ENCODE results near the gene TRAPPC5.

The TRAPPC5 gene

GRCh38 chr19:7657131-7657751 is 23.4 kb upstream of the TRAPPC5 start:
- Histone ChIP-seq H3K27ac (peak overlapping the region; percentile 91), H3K4me3 (ENCODE audit: low read depth in 1 of 2, low read length in 1 of 2) (peak overlapping the region; percentile 48 to 55), H3K9me3 (no peaks in the 10 kb centered on the region), H3K36me3 (no peaks in the 10 kb centered on the region), H3K4me1 (ENCODE audit: control insufficient read depth in 1 of 2, insufficient read depth in 1 of 2, low read depth in 1 of 2, low read length in 1 of 2) (peaks cover 70 to 74% of the 10 kb centered on the region in 2 experiments), H3K27me3 (no peaks in the 10 kb centered on the region)
- no peak for TF ChIP-seq CTCF (IDR thresholded peaks at IDR 0.05)

DNA sequence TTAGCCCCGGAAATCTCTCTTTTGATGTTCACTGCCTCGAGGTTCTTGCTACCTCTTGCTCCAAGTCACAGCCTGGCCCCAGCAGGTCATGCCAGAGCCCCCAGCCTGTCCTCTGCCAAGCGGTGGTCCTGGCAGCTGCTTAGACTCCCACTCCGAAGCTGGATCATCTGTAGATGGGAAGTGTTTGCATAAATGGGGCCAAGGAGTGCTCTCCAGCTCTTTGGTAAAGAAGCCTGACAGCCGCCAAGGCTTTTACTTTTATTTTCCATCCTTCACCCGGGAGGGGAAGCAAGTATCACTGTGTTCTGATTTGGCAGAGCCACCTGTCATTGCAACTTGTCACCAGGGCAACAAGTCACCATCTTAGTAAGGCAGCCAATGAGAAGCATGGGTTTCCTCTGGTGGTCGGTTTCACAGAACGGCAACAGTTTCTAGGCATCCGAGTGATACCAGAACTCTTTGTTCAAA is 22.4 kb upstream of the TRAPPC5 start:
- Histone ChIP-seq H3K4me1 (ENCODE audit: control insufficient read depth in 1 of 2, insufficient read depth in 1 of 2, low read depth in 1 of 2, low read length in 1 of 2) (peaks cover 60 to 64% of the 10 kb centered on the region in 2 experiments), H3K9me3 (no peaks in the 10 kb centered on the region), H3K27ac (peak overlapping the region; percentile 91), H3K36me3 (no peaks in the 10 kb centered on the region), H3K27me3 (no peaks in the 10 kb centered on the region), H3K4me3 (ENCODE audit: low read depth in 1 of 2, low read length in 1 of 2) (peak overlapping the region; percentile 48 to 55)
- no peak for TF ChIP-seq CTCF (IDR thresholded peaks at IDR 0.05)

DNA sequence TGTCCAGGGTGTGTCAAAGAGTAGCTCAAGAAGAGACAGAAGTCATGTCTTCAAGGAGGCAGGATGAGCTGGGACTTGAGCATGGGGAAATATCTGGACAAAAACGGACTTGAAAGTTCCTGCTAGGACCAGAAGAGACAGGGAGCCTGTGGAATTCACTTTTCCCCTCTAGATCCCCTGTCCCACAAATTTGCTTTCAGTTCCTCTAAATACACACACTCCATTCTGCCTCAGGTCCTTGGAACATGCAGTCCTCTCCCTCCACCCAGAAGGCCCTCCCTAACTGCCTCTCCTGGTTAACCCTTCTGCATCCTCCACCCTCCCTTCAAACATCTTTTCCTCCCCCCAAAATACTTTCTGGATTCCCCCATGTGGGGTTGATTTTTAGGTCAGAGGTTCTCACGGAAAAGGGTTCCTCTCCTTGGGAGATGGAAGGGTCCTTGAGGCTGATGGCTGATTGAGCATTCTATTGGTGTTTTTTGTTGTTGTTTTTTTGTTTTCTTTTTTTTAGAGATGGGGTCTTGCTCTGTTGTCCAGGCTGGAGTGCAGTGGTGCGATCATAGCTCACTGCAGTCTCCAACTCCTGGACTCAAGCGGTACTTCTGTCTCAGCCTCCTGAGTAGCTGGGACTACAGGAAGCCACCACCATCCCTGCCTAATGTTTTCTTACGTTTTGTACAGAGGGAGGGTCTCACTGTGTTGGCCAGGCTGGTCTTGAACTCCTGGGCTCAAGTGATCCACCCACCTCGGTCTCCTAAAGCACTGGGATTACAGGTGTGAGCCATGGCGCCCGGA is 18.7 kb upstream of the TRAPPC5 start:
- TF ChIP-seq CTCF (IDR thresholded peaks at IDR 0.05): no peak
- H3K9me3 ChIP-seq: no peaks in the 10 kb centered on the region
- H3K27ac ChIP-seq: no peak overlapping the region
- no peaks in the 10 kb centered on the region for H3K27me3 ChIP-seq
- H3K4me3 ChIP-seq (ENCODE audit: low read depth in 1 of 2, low read length in 1 of 2): no peak overlapping the region
- H3K36me3 ChIP-seq: no peaks in the 10 kb centered on the region
- peaks cover 23 to 36% of the 10 kb centered on the region in 2 experiments for H3K4me1 ChIP-seq (ENCODE audit: control insufficient read depth in 1 of 2, insufficient read depth in 1 of 2, low read depth in 1 of 2, low read length in 1 of 2)

DNA sequence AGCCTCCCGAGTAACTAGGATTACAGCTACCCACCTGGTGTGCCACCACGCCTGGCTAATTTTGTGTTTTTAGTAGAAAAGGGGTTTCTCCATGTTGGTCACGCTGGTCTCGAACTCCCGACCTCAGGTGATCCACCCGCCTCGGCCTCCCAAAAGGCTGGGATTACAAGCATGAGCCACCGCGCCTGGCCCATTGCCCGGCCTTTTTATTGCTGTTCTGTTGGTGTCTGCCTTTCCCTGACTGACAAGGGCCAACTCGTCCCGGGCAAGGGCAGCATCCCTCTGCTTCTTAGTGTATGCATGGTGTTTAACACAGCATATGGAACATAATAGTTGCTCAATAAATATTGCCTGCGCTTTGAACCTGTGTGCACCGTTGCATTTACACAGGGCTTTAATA is 18.0 kb upstream of the TRAPPC5 start:
- Histone ChIP-seq H3K27me3 (no peaks in the 10 kb centered on the region), H3K36me3 (no peaks in the 10 kb centered on the region), H3K4me1 (ENCODE audit: control insufficient read depth in 1 of 2, insufficient read depth in 1 of 2, low read depth in 1 of 2, low read length in 1 of 2) (peaks cover 16 to 29% of the 10 kb centered on the region in 2 experiments), H3K4me3 (ENCODE audit: low read depth in 1 of 2, low read length in 1 of 2) (no peak overlapping the region), H3K27ac (no peak overlapping the region), H3K9me3 (no peaks in the 10 kb centered on the region)
- TF ChIP-seq CTCF (IDR thresholded peaks at IDR 0.05): no peak

DNA sequence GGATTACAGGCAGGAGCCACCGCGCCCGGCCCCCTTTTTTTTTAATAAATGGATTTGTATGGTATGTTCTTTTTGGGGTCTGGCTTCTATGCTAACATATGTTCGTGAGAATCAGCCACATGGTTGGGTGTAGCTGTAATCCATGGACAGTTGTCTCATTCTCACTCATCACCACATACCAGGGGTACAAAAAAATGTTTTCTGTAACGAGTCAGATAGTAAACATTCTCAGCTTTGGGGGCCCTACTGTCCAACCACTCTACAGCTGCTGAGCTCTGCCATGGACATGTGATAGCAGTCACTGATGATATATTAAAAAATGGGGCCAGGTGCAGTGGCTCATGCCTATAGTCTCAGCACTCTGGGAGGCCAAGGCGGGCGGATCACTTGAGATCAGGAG is 16.9 kb upstream of the TRAPPC5 start:
- H3K36me3 ChIP-seq: no peaks in the 10 kb centered on the region
- H3K9me3 ChIP-seq: no peaks in the 10 kb centered on the region
- peaks cover 13 to 28% of the 10 kb centered on the region in 2 experiments for H3K4me1 ChIP-seq (ENCODE audit: control insufficient read depth in 1 of 2, insufficient read depth in 1 of 2, low read depth in 1 of 2, low read length in 1 of 2)
- H3K27ac ChIP-seq: no peak overlapping the region
- H3K27me3 ChIP-seq: no peaks in the 10 kb centered on the region
- no peak for TF ChIP-seq CTCF (IDR thresholded peaks at IDR 0.05)
- H3K4me3 ChIP-seq (ENCODE audit: low read depth in 1 of 2, low read length in 1 of 2): no peak overlapping the region
